ENCODE data around the gene UMPS.
"Not testable (repeated sequence)": the region's sequence is repeated elsewhere in the genome, so short reads cannot be mapped to it uniquely, and the experiment has no call there.

The UMPS gene

DNA sequence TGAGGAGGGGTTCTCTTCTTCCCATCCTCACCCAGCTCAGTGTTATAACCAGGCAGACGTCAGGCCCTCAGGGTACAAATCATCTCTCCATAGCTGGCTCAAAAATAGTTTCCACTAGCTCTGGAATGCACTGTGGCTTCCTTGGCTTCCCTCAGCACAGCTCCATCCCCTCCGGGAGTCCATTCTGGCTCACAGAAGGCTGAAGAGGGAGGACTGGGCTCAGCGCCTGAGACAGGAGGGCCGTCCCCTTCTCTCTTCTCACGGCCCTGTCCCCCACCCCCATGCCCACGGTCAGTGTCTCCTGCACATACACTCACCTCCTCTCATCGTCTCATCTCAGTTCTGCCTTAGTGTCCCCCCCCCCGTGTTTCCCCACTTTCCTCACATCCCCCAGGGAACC, 50.1 kb downstream of the UMPS start:
- no peak for DNase-seq (ENCODE audit: low read depth in 3 of 3)

GRCh38 chr3:124780761-124781475, 50.7 kb downstream of the UMPS start:
- DNase-seq (ENCODE audit: low read depth in 3 of 3) = no peak

DNA sequence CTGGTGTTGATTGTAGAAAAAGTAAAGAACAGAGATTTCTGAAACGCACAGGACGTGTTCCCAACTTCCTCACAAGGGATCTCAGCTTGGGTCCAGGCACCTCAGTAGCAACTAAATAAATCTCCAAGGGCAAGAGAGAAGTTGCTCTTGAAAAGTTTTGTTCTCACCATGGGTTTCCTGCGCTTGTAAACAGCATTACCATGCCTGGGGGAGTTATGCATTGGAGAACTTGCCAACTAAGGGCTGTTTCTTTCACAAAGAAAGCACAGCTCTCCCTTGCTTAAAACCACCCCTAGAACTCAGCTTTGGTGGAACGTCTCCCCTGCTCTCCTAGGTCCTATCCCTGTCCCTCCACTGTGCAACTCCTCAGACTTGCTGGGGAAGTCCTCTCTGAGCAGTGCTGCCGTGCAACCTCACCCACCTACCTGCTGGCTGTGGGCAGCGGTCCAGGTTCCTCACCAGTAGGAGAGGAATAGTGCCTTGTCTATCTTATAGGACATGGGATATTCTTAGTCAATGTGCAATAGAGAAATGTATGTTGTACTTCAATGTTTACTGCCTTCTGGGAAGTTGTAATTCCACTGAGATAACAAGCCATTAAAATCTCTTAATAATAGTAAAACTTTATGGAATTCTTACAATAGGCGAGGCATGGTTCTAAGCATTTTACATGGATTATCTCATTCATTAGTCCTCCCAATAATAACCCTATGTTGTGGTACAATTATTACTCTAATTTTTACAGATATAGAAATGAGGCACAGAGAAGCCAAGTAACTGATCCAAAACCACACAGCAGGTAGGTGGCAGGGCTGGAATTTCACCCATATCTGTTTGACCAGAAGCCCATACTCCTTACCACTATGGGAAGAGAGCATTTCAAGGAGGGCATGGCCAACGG, 51.5 kb downstream of the UMPS start:
- DNase-seq (ENCODE audit: low read depth in 3 of 3) = no peak

DNA sequence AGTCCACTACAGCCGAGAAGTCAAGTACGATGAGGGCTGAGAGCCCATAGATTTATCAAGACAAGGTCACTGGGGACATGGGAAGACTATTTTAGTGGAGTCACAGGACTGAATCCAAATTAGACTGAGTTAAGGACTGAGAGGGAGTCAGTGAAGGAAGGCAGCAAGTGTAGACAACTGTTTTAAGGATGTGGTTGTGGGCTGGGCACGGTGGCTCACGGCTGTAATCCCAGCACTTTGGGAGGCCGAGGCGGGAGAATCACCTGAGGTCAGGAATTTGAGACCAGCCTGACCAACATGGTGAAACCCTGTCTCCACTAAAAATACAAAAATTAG, 52.1 kb downstream of the UMPS start:
- DNase-seq (ENCODE audit: low read depth in 3 of 3) = not testable (repeated sequence)

DNA sequence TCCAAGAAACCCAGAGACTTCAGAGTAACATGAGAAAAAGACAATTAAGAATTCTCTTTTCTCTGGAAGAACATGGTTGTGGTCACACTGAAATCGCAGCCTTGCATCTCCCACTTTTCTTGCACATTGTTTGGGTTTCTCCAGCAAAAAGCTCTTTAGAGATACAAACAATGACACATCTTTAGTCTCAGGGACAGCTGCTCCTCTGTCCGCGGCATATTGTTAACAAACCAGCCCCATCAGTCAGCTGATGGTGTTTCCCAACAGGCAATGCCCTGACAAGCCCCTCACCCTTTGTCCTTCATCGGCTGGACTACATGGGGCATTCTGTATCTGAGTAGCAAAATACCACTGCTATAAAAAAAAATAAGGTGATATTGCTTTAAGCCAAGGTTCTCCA, 53.4 kb downstream of the UMPS start:
- no peak for DNase-seq (ENCODE audit: low read depth in 3 of 3)

GRCh38 chr3:124784686-124785382, 54.6 kb downstream of the UMPS start:
- DNase-seq (ENCODE audit: low read depth in 3 of 3) = no peak

DNA sequence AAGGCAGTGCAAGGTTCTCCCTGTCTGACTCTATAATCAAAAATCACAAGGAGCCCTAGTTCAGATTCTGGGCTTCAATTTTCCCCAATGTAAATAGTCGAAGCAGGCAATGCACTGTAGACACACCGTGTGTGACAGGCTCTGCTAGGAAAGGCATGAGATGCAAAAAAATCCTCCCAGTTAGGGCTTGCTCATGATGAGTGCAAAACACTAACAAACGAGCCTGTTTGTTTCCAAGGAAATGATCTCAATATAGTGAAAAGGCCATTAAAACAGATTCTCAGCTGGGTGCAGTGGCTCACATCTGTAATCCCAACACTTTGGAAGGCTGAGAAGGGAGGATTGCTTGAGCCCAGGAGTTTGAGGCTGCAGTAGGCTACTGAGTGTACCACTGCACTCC, 55.7 kb downstream of the UMPS start:
- no peak for DNase-seq (ENCODE audit: low read depth in 3 of 3)

DNA sequence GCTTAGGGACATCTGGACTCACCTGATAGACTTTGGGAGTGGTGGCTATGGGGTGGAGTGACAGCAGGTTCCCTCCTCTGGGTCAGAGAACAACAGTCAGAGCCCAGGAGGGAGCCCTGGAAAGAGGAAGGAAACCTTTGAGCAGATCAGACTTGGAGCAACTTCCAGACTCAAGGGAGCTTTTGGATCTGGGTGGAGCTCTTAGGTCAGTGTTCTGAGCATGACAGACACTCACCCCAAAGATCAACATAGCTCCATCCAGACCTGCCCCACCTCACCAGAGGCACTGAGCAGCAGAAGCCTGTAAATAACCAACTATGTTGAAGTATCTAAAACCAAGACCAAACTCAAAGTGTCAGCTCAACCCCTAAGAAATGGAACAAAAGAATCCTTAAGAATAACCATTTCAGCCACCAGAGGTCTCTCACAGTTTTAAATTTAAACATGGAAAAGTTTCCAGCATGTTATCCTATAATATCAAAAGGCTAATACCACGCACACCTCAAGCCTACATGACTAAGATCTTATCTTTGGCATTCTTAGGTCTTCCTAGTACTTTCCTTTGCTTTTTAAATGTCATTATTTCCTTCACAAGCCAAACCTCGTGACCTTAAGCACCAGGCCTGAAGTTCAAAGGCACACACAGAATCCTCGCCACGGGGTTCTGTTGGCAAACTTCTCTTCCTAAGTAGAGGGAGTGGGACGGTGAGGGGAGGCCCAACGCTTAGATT, 56.4 kb downstream of the UMPS start:
- DNase-seq (ENCODE audit: low read depth in 3 of 3) = no peak

- DNase-seq (ENCODE audit: low read depth in 3 of 3) = no peak
Measured at GRCh38 chr3:124787476-124788195, 57.4 kb downstream of the UMPS start.

- no peak for DNase-seq (ENCODE audit: low read depth in 3 of 3)
Measured at GRCh38 chr3:124788254-124788745, 58.0 kb downstream of the UMPS start.

GRCh38 chr3:124789103-124789502, 58.9 kb downstream of the UMPS start:
- not testable (repeated sequence) for DNase-seq (ENCODE audit: low read depth in 3 of 3)

DNA sequence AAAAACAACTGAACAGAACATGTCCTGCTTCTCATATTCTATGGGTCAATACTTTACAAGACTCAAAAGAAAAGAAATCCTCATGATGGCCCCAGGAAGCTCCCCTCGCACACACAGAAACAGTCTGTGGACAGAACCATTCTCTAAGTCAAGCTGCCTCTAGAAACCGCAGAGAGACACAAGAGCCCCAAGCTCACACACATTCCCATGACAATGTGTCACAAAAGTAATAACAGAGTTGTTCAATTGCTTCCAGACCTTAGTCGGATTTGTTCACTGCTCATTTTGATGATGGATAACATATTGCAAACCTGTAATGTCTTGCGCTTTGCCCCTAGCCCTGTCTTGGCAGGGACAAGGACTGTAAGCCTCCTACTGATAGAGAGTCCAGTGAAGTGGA, 60.9 kb downstream of the UMPS start:
- no peak for DNase-seq (ENCODE audit: low read depth in 3 of 3)

GRCh38 chr3:124791639-124792151, 61.4 kb downstream of the UMPS start:
- no peak for DNase-seq (ENCODE audit: low read depth in 3 of 3)

DNA sequence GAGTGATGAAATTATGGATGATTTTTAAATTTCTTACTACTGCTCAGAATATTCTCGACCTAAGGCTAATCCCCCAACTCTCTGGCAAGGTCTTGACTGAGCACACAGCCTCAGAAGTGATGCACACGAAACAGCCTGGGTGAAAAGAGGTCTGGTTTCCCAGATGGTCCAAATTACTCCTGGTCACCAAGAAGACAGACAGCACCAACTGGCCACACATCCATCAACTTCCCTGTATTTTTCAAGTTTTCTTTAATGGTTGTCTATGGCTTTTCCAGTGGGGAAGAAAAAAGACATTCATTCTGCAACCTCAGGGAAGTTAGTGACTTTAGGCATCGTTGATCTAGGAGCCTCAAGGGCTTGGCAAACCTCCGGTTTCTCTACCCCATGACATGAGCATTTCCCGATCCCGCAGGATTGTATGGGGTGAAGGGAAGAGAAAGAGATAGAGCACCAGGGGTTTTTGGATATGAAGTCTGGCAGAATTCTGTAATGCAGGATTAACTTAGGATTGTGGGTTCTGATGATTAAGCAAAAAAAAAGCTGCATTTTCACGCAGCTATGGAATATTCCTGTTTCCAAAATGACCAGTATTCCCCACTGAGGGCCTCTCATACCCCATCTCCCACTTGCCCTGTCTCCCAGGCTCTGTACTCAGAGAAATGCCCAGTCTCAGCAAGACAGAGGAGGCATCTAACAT, 62.2 kb downstream of the UMPS start:
- no peak for DNase-seq (ENCODE audit: low read depth in 3 of 3)

GRCh38 chr3:124793054-124793739, 62.9 kb downstream of the UMPS start:
- no peak for DNase-seq (ENCODE audit: low read depth in 3 of 3)

DNA sequence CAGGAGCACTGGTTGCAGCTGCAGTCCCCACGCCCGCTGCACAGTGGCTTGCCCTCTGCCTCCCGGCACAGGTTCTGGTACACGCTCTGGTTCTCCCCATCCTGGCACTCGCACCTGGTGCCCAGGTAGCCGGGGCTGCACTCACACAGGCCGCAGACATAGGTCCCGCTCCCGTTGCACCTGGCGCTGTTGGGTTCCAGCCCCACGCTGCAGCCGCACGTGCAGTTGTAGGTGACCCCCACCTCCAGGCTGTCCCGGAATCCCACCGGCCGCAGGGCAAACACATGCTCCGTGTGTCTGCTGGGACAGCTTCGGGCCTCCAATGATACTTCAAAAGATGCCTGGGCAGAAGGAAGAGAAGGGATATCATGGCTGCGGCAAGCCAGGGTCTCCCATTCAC, 66.2 kb downstream of the UMPS start:
- DNase-seq (ENCODE audit: low read depth in 3 of 3) = no peak

DNA sequence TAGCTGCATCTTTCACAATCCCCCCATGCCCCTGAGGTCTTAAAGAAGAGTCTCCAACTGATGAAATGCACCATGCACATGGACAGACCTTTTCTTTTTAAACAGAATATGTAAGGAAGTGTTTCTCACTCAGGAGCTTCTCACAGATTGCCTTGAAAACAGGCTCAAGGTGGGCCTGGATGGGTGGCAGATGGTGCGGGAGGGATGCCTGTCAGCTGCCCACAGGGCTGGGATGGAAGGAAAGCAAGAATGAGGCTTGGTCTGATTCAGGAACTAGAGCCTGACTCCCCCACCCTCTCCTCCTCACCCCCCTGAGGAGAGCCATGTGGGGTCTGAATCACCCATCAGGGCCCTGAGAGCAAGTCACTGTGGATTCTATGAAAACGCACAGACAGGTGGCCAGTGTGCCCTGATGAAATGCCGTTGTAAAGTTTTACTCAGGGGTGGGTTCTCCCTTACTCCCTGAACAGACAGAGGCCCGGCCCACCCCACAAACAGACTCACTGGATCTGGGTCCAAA, 67.2 kb downstream of the UMPS start:
- no peak for DNase-seq (ENCODE audit: low read depth in 3 of 3)
